Posterior cingulate gyrus (tissue), 11 donors: ENCODE measurements around the gene ARSJ.
A peak's percentile ranks its signal among the peaks of the same experiment; 100 is the strongest.

Experiments used
- DNase-seq, 10 donors: peaks; one replicate each; pipeline versions ENCODE4 v3.0.0 to v3.0.0-alpha.2; 2020 to 2021; ENCODE audit warnings: mixed read lengths in 3 of 10
- intact Hi-C: fragments of 100-400 bp; cut with DNase I; formaldehyde crosslinking; loops from one replicate; pipeline ENCODE4 v1.15.1; 2023

The ARSJ gene

DNA sequence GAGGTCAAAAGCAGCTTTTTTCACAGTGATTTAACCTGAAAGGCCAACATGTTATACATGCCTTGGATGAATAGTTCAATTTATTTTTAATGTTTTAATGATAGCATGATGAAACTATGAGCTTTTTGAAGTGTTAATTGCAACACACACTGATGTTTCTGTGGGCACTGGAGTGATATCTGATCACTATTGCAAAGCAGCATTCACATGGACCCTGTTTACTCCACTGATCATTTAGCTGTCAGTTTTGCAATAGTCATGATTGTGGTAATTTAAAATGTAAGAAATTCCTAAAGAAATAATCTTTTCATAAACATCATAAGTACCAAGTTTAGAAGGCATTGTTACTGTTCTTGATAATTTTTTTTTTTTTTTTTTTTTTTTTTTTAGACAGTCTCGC is 74.1 kb downstream of the ARSJ start:
- intact Hi-C loops, result loop anchor here (5.0 kb wide), 1 partner anchor 513 kb away; no protein-coding TSS in a partner anchor
- DNase-seq, result no peak

DNA sequence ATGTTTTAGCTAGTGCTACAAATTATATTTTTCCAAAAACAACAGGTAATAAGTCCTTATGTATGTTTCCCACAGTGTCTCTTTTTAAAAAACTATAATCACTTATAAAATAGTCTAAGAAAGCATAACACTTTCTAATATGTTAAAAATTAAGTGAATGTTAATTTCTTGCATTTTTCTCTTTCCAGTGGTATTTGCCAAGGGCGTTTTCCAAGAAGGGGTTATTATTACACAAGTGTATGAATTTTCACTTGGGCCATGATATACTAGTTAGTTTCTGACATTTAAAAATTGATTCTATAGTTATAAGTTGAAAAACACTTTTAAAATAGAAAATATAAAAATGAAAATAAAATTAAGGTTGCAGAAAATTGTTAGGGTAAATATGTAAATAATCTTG is 74.6 kb downstream of the ARSJ start:
- DNase-seq, result no peak
- intact Hi-C loops, result loop anchor here (5.0 kb wide), 1 partner anchor 513 kb away; no protein-coding TSS in a partner anchor

DNA sequence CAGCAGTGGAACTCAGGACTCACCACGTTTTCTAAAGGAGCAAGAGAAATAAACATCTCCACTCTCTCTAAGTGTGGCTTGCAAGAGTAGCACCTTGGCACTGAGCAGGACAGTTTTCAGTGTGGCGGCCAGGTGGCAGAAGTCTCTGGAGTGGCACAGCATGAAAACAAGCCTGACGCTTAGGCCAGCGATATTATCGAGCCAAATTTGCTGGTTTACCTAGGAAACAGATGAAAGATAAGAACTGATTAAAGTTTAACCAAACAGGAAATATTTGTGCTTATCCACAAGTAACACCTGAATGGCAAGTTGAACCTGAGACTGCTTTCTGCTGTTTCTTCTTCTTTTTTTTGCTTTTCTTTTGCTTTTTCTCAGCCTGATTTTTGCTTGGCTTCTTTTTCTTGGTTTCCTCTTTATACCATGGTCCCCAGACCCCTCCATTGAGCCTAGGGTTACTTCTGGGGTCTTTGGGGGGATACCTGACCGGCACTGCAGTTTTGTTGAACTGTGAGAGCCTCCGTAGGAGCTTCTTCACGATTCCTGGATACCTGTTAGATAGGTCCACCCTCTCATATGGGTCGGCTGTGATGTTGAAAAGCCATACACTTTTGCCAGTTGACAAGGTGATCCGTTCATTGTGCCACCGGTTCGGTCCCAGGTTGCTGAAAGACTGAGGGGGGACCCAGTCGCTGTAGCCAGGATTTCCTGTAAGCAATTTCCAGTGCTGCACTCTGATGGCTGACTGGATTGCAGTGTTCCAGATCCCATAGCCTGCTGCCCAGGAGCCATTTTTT is 77.3 kb downstream of the ARSJ start:
- DNase-seq, result no peak
- intact Hi-C loops, result no loop called here

DNA sequence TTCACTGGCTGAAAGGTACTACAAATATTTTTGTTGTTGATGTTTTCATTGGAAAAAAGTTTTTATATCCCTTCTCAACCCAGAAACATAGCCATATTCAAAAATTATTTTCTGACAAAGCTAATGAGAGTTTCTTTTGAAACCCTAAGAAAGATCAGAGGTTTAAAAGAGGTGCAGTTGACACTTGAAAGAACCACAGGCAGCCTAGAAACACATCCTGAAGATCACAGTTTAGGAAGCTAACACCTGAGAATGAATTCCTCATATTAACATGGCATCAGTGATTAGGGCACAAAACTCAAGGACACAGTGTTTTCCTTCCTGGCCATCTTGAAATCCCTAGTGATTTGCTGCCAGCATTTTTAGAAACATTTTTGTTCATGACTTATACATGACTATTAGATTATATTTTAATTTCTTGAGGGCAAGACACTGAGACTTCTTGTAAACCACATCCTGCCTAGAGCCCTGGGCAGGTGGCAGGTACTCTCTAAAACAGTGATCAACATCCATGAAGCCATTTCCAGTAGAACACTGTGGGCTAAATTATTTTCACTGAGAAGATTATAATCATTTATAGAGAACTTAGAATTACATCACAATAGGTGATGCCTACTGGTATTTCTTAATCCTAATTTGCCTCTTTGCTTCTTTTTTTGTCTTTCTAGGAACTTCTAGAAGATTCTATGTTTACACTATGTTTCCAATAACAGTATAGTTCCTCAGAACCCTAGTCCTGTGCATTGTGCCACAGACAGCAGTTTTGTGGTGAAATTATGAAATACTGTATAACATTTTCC is 80.0 kb downstream of the ARSJ start:
- no peak for DNase-seq
- intact Hi-C loops, result no loop called here

DNA sequence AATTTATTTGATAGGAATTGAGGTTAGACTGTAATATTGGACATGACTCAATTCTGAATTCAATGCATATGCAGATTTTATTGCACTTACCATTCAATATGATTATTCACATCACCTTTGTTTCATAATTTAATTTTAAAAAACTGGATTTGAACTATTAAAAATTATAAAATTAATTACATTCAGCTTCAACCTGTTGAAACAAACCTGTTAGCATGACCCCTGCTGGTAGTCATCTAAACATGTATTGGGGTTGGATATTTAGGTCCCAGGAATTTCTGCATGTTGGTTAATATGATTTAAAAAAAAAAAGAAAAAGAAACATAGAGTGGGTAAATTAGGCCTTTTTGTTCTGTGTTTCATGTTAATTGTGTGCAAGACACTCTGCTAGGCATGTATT is 85.9 kb downstream of the ARSJ start:
- intact Hi-C loops, result no loop called here
- no peak for DNase-seq

DNA sequence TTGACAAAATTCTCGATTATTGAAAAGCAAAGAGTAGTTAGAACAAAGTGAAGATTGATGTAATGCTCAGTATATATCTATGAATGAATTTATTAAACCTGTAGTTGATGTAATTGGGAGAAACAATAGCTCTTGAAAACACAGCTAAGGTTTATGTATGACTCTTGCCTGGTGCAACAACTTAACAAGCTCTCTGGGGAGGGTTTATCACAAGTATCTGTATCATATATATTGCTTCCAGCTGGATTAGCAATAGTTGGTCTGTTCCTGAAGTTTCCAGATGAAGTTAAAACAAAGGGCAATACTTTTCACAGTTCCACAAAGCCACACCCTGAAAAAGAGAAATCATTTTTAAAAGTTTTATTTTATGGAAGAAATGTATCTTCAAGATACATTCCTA is 91.4 kb downstream of the ARSJ start:
- intact Hi-C loops, result no loop called here
- no peak for DNase-seq

DNA sequence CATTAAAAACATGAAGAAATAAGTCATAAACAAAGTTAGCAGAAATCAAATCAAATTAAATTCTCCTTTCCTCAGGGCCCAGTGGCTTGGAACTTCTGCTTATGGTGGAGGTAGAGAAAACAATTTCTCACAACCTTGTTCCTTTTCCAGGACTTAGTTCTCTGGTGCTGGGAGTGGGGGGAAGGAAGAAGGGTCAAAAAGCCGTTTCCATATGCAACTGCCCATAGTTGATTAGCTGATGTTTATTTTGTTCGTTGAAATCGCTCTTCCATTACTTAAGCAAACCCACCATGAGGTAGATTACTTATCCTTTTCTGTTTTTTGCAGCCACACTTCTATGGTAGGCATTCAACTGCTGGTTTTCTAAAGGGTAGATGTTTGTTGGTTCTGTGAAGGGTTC is 94.2 kb downstream of the ARSJ start:
- intact Hi-C loops, result no loop called here
- no peak for DNase-seq

DNA sequence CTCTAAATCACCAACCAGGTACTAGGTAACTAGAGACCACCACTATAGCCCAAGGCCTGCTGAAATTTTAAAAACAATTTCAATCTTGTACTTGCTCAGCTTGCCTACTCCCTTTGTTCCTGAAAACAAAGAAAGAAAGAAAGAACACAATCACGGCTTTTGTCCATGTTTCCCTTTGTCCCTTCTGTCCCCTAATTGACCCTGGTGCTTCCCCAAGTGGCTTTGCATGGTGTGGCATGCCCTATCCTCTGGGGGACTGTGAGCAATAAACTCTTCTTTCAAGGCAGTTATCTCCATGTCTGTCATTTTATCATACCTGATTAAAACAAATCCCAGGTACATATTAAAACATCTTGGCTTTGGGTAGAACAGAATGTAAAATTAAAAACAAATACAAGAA is 94.8 kb downstream of the ARSJ start:
- no peak for DNase-seq
- intact Hi-C loops, result no loop called here

DNA sequence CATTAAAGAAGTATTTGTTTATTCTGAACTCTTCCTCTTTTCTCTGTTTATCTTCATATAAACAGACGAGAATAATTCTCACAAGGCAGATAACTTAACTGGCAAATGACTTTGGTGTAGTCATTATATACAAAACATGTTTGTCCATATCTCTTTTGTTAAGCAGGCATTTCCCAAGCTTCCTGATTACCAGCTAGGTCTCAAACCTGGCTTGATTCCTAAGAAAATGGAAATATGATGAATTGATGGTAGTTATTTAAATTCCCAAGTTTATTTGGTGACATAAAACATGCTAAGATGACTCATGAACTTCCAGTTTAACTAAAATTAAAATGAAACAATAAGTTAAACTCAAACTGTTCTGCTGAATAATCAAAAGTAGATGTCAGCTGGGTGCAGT is 96.8 kb downstream of the ARSJ start:
- intact Hi-C loops, result no loop called here
- DNase-seq, result no peak

DNA sequence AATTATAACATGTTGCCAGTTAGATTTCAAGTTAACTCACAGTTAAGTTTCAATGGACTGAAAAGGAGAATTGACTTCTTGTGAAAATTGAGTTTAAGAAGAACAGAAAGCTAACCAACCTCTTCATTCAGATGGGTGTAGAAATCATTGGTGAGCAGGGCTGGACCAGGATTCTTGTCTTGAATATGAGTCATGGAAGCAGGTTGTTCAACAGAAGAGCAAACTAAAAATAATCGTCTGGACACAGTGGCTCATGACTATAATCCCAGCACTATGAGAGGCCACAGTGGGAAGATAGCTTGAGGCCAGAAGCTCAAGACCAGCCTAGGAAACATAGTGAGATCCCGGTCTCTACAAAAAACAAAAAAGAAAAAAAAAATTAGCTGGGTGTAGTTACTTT is 98.2 kb downstream of the ARSJ start:
- intact Hi-C loops, result no loop called here
- DNase-seq, result no peak

DNA sequence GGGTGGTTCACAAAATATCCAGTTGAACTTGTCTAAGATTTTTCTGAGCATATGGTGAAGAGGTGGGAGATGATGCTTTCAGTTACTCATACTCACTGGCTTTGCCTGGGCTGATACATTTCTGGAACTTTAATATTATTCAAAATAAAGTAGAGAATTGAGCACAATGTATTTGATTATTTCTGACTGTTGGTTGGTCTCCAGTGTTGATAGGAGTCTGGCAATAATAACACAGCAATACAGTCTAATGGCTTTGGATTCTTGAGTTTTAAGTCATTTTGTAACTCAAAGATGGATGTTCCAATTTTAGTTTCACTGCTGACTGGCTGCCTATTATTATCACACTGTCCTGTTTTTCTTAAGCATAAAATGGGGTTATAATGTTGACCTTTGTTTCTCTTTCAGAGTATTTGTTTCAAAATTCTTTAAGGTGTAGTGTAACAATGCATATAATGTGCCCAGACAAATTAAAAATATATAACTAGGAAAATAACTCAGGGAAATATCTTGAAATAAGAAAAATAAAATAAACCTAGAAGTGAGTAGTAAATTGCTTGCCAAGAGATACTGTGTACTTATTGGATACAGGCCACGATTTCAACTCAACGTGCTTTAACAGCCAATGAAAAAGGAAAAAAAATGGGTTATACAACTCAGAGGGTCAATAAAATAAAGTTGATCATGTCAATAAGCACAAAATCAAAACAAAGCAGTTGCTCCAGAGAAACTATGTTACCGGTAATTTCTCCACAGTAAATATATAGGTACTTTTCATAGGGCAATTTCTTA is 99.0 kb downstream of the ARSJ start:
- DNase-seq, result no peak
- intact Hi-C loops, result no loop called here

DNA sequence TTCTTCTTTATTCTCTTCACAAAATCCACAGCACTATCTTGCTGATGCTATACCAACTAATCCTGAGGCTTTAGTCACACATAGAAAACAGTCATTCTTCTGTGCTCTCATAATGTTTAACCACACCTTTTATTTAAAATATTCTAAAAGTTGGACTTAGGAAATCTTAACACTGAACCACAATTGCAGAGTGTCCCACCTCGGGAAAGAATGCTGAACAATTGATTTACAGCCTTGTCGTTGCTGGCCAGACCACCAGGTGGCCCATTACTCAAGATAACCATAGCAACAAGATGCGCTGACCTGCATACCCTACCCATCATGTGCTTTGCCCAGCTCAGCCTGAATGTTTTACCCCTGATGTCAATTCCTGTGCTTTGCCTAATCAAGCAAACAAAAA is 100.8 kb downstream of the ARSJ start:
- no peak for DNase-seq
- intact Hi-C loops, result no loop called here

DNA sequence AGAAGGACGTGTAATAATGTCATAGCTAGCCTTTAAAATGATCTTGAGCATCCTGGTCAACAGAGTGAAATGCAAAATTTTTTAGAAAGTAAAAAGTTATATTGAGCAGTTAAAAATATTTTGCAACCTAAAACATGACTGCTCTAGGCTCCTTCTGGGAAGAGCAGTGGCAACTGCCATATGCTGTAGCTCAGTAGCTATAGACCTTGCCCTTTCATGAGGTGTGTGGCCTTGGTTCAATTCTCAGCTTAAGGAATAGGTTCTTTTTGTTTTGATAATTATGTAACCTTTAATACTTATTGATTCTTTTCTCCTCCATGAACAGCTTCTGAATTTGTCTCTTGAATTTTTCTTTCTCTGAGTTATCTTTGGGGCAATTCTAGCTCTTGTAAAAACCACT is 105.0 kb downstream of the ARSJ start:
- intact Hi-C loops, result no loop called here
- DNase-seq, result no peak

DNA sequence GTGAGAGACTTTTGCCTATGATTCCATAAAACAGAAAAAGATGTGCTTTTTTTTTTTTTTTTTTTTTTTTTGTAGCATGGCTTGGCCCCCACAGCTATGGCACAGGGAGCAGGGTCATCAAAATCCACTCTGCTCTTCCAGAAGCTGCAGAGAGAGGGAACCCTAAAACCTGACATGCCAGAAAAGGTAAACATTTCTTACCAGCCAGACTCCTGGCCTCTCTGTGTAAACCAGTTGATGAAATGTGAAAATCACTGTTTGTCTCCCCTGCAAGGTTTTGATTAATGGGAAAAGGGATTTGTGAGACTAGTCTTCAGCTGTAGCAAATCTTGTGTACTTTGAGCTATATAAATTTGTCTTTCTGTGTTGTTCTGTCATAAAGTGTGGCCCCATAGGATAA is 105.9 kb downstream of the ARSJ start:
- intact Hi-C loops, result no loop called here
- no peak for DNase-seq

DNA sequence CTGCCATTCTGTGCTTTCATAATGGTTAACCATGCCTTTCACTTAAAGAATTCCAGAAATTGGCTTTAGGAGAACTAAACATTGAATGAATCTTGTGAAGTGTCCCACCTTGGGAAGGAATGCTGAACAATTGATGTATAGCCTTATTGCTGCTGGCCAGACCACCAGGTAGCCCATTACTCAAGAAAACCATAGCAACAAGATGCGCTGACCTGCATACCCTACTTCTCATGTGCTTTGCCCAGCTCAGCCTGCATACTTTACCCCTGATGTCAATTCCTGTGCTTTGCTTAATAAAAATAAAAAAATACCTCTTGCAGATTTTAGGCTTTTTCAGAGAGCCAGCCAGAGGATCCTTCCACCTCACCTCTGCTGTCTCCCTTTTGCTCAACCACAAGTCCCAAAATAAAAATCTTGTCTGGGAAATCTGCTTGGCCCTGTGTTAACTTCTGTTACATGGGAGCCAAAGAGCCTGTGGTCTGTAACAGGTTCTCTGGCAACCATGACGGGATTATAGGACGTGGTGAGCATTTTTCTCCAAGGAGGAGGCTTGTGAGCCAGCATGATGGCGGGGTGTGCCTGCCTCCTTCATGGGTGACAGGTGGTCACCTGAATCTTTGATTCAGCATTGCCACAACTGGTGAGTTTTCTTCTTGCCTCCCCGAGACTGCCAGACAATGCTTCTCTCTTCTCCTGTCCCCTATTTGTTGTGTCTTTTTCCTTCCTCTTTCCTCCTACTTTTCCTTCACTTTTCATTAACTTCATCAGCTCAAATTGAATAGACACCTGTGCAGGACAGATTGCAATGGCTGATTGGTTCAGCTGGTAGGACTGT is 106.8 kb downstream of the ARSJ start:
- intact Hi-C loops, result no loop called here
- DNase-seq, result peak in 1 of 10 donors; percentile 34

DNA sequence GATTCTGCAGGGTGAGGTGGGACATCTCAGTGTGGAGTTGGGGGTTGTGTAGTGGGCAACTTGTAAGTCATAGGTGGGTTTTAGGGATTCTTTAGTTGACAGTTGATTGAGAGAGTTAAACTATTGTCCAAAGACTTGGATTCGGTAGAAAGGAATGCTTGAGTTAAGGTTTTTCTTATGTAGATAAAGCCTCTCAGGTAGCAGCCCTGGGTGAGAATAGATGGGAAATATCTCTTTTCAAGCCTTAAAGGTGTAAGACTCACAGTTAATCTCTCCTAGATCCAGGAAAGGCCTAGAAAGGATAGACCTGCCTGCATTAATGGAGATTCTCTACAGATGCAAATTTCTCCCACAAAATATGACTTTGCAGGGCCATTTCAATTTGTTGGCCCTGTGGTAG is 108.4 kb downstream of the ARSJ start:
- no peak for DNase-seq
- intact Hi-C loops, result no loop called here

DNA sequence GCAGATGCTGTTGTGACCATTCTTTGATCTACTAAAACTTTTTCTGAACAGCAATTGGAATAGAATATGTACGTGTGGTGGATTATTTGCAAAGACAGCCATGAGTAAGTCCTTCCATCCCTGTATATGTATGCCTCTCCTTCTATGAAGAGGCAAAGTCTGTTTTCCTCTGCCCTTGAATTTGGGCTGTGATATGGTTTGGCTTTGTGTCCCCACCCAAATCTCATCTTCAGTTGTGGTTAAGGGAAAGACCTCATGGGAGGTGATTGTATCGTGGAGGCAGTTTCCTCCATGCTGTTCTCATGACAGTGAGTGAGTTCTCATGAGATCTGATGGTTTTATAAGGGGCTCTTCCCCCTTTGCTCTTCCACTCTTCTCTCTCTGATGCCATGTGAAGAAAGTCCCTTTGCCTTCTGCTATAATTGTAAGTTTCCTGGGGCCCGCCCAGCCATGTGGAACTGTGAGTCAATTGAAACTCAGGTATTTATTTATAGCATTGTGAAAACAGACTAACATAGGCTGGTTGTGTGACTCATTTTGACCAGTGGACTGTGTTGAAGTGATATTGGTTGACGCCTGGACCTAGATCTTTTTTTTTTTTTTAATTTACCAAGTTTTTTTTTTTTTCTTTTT is 109.6 kb downstream of the ARSJ start:
- DNase-seq, result no peak
- intact Hi-C loops, result no loop called here

DNA sequence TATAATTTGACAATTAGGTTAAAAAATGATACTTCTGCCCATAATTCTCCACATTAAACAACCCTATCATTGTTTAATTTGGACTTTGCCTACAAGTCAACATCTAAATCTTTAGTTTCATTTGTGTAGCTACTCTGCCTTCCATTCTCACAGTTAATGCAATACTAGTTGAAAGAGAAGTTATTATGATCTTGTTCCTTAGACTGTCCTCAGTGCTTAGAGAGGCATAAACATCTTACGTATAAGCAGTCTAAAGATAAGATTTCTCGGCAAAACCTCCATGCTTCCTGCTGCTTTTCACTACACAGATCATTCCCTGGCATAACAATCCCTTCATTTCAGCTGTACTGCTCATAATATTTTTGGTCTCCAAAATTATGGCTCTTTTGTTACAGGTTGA is 112.8 kb downstream of the ARSJ start:
- DNase-seq, result no peak
- intact Hi-C loops, result no loop called here

DNA sequence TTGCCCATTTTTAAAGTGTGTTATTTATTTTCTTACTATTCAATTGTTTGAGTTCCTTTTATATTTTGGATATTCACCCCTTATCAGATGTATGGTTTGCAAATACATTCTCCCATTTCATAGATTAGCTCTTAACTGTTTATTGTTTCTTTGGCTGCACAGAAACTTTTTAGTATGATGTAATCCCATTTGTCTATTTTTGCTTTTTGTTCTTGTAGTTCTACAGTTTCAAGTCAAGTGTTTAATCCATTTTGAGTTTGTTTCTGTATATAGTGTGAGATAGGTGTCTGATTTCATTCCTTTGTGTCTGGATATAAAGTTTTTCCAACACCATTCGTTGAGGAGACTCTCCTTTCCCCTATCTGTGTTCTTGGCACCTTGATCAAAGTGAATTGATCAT is 120.5 kb downstream of the ARSJ start:
- intact Hi-C loops, result no loop called here
- DNase-seq, result no peak

DNA sequence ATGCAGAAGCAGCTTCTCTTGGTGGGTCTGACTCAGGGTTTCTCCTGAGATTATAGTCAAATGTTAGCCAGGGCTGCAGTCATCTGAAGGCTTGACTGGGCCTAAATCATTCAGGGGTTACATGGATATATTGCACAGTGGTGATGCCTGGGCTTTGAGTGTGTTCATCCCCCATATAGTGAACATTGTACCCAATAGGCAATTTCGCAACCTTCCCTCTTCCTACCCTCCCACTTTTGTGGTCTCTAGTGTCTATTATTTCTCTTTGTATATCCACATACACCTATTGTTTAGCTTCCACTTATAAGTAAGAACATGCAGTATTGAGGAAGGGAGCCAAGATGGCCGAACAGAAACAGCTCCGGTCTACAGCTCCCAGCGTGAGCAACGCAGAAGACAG is 127.6 kb downstream of the ARSJ start:
- intact Hi-C loops, result no loop called here

More for the DNA sequence above, 127.6 kb downstream of the ARSJ start:
- DNase-seq, result no peak
